Prostate gland (tissue), 2 donors: ENCODE results near the gene KRTAP9-9. TPM values are rescaled to one million over a fixed set of nuclear protein-coding genes. Genes with fewer than 3 reads are reported as not detected.

ENCODE experiments used
- DNase-seq: peaks from one replicate; pipeline ENCODE4 v3.0.0-alpha.2; 2019; ENCODE audit warnings: low spot score
- H3K27ac ChIP-seq, 2 donors: fragments of 200-600 bp; sonication (generic); 2 replicates each; pipeline ENCODE4 v1.5.1; 2017 to 2019
- H3K27me3 ChIP-seq: fragments of 200-600 bp; sonication (generic); replicated peaks from 2 replicates; pipeline ENCODE4 v1.5.1; 2019; ENCODE audit not compliant: insufficient read depth
- H3K36me3 ChIP-seq, 2 donors: fragments of 200-600 bp; sonication (generic); 1 replicate in 1 of 2; 2 replicates in 1 of 2; pipeline versions ENCODE4 v1.5.1 to v1.8.1; 2017 to 2019
- H3K4me1 ChIP-seq: fragments of 200-600 bp; sonication (generic); replicated peaks from 2 replicates; pipeline ENCODE4 v1.5.1; 2019
- H3K4me3 ChIP-seq, 2 donors: fragments of 200-600 bp; sonication (generic); 2 replicates each; pipeline ENCODE4 v1.5.1; 2017 to 2019
- H3K9me3 ChIP-seq: fragments of 200-600 bp; sonication (generic); 2 replicates; pipeline ENCODE4 v1.5.1; 2017
- CTCF ChIP-seq, 4 experiments: fragments of 200-600 bp in 2 of 4; fragments of 450-650 bp in 2 of 4; sonication (generic) in 2 of 4; IDR thresholded peaks; 1 replicate in 3 of 4; 2 replicates in 1 of 4; pipeline ENCODE4 v1.5.1; 2016 to 2019; ENCODE audit warnings: antibody characterized with exemption in 4 of 4, mild to moderate bottlenecking in 2 of 4, moderate library complexity in 2 of 4
- POLR2A ChIP-seq: fragments of 450-650 bp; IDR thresholded peaks from one replicate; pipeline ENCODE4 v1.6.1; 2016; ENCODE audit warnings: antibody characterized with exemption, mild to moderate bottlenecking
- POLR2AphosphoS5 ChIP-seq: sonication (generic); formaldehyde crosslinking; IDR thresholded peaks from one replicate; pipeline ENCODE4 v1.6.1; 2017; ENCODE audit warnings: antibody characterized with exemption
- WGBS: methylation state at CpG from one replicate; pipeline ENCODE4 v1.1.5; 2018; 5-methylcytosine and 5-hydroxymethylcytosine counted together
- intact Hi-C: fragments of 100-400 bp; cut with DNase I; formaldehyde crosslinking; loops from one replicate; pipeline ENCODE4 v1.14.2; 2022
- small RNA-seq, 2 donors: library from RNA; depleted of rRNA; stranded (forward); fragments of <200 nt; gene quantifications; one replicate each; pipeline ENCODE3, GENCODE V24; 2016
- total RNA-seq, 2 donors: library from RNA; depleted of rRNA; stranded (reverse); fragments of >200 nt; gene quantifications; one replicate each; pipeline ENCODE4 v1.1.0, GENCODE V29; 2016

Gene KRTAP9-9
- total RNA-seq, 2 donors from 2014 or later: not detected

- no peak overlapping the region for H3K27ac ChIP-seq
- no peaks in the 10 kb centered on the region for H3K4me1 ChIP-seq
- no peaks in the 10 kb centered on the region for H3K36me3 ChIP-seq
- no peaks in the 10 kb centered on the region for H3K9me3 ChIP-seq
- H3K4me3 ChIP-seq: no peak overlapping the region
- DNase-seq: no peak
- no peaks in the 10 kb centered on the region for H3K27me3 ChIP-seq
- intact Hi-C loops: no loop called here
- TF ChIP-seq POLR2AphosphoS5: no peak
- no peak for TF ChIP-seq POLR2A
- TF ChIP-seq CTCF (IDR thresholded peaks at IDR 0.05): no peak
- WGBS: 83% methylated on average over 12 of the region's 12 CpGs
These were observed 48.9 kb downstream of the KRTAP9-9 start for GRCh38 chr17:41304091-41304490.

Small RNAs within 50 kb of the gene (small RNA-seq; reads per million reads assigned to genes)
- gene KRTAP9-10P: 0 reads per million in 2 donors

Other genes with a start within 250 kb of the KRTAP9-9 start
- gene KRTAP3-1, start 246.3 kb upstream of the KRTAP9-9 start, total RNA-seq: not detected
- gene KRTAP1-5, start 228.2 kb upstream of the KRTAP9-9 start, total RNA-seq: under 1 TPM in 1 of 2 donors, not detected in 1; 0.51 TPM
- not detected for gene KRTAP1-4, start 225.2 kb upstream of the KRTAP9-9 start, total RNA-seq
- not detected for gene KRTAP1-3, start 220.5 kb upstream of the KRTAP9-9 start, total RNA-seq
- 1 to 10 TPM in 1 of 2 donors, not detected in 1; 1.4 TPM for gene KRTAP1-1, start 213.9 kb upstream of the KRTAP9-9 start, total RNA-seq
- not detected for gene KRTAP2-1, start 208.1 kb upstream of the KRTAP9-9 start, total RNA-seq
- gene KRTAP2-2, start 200.2 kb upstream of the KRTAP9-9 start, total RNA-seq: not detected
- gene KRTAP2-3, start 195.3 kb upstream of the KRTAP9-9 start, total RNA-seq: not detected
- not detected for gene KRTAP2-4, start 189.5 kb upstream of the KRTAP9-9 start, total RNA-seq
- gene KRTAP4-7, start 171.2 kb upstream of the KRTAP9-9 start, total RNA-seq: not detected
- gene KRTAP4-8, start 157.2 kb upstream of the KRTAP9-9 start, total RNA-seq: not detected
- not detected for gene KRTAP4-16, start 153.2 kb upstream of the KRTAP9-9 start, total RNA-seq
- gene KRTAP4-9, start 150.0 kb upstream of the KRTAP9-9 start, total RNA-seq: not detected
- gene KRTAP4-11, start 137.0 kb upstream of the KRTAP9-9 start, total RNA-seq: not detected
- not detected for gene KRTAP4-12, start 131.2 kb upstream of the KRTAP9-9 start, total RNA-seq
- gene KRTAP4-6, start 114.8 kb upstream of the KRTAP9-9 start, total RNA-seq: not detected
- gene KRTAP4-5, start 105.6 kb upstream of the KRTAP9-9 start, total RNA-seq: not detected
- gene KRTAP4-4, start 94.6 kb upstream of the KRTAP9-9 start, total RNA-seq: not detected
- gene KRTAP4-3, start 87.2 kb upstream of the KRTAP9-9 start, total RNA-seq: not detected
- not detected for gene KRTAP4-2, start 77.2 kb upstream of the KRTAP9-9 start, total RNA-seq
- not detected for gene KRTAP4-1, start 70.5 kb upstream of the KRTAP9-9 start, total RNA-seq
- gene KRTAP9-1, start 65.5 kb upstream of the KRTAP9-9 start, total RNA-seq: not detected
- gene KRTAP9-2, start 28.7 kb upstream of the KRTAP9-9 start, total RNA-seq: not detected
- not detected for gene KRTAP9-3, start 22.9 kb upstream of the KRTAP9-9 start, total RNA-seq
- not detected for gene KRTAP9-8, start 17.4 kb upstream of the KRTAP9-9 start, total RNA-seq
- not detected for gene KRTAP9-4, start 5.7 kb upstream of the KRTAP9-9 start, total RNA-seq
- gene KRTAP9-6, start 10.0 kb downstream of the KRTAP9-9 start, total RNA-seq: not detected
- not detected for gene KRTAP9-7, start 20.3 kb downstream of the KRTAP9-9 start, total RNA-seq
- gene KRTAP29-1, start 47.5 kb downstream of the KRTAP9-9 start, total RNA-seq: not detected
- gene KRTAP16-1, start 53.9 kb downstream of the KRTAP9-9 start, total RNA-seq: not detected
- not detected for gene KRTAP17-1, start 60.3 kb downstream of the KRTAP9-9 start, total RNA-seq
- not detected for gene KRT33A, start 95.4 kb downstream of the KRTAP9-9 start, total RNA-seq
- gene KRT33B, start 114.4 kb downstream of the KRTAP9-9 start, total RNA-seq: not detected
- 1 to 10 TPM in 1 of 2 donors, not detected in 1; 1.5 TPM for gene KRT34, start 126.9 kb downstream of the KRTAP9-9 start, total RNA-seq
- gene KRT31, start 142.2 kb downstream of the KRTAP9-9 start, total RNA-seq: not detected
- gene KRT37, start 169.2 kb downstream of the KRTAP9-9 start, total RNA-seq: not detected
- gene KRT38, start 185.6 kb downstream of the KRTAP9-9 start, total RNA-seq: not detected
- gene KRT32, start 212.0 kb downstream of the KRTAP9-9 start, total RNA-seq: not detected
- gene KRT35, start 225.8 kb downstream of the KRTAP9-9 start, total RNA-seq: not detected
- not detected for gene KRT36, start 234.5 kb downstream of the KRTAP9-9 start, total RNA-seq